HG03460 (cell line): ENCODE results near the gene APC.

ENCODE experiments used
- ATAC-seq: cut with Tn5 transposase; IDR thresholded peaks from one replicate; pipeline ENCODE4 v1.9.1; 2021; ENCODE audit not compliant: unreplicated experiment

APC gene

DNA sequence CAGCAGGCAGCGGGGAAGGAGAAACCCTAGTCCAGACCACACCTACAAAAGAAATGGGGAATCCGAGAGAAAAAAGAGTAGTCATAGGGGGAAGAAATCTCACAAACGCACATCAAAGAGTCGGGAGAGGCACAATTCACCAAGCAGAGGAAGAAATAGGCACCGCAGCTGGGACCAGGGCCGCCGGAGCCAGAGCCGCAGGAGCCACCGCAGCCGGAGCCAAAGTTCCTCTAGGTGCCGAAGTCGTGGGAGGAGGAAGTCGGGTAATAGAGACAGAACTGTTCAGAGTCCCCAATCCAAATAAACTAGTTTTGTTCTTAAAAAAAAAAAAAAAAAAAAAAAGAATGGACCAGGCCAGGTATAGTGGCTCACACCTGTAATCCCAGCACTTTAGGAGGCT lies 155.1 kb downstream of the APC start:
- no peak for ATAC-seq

DNA sequence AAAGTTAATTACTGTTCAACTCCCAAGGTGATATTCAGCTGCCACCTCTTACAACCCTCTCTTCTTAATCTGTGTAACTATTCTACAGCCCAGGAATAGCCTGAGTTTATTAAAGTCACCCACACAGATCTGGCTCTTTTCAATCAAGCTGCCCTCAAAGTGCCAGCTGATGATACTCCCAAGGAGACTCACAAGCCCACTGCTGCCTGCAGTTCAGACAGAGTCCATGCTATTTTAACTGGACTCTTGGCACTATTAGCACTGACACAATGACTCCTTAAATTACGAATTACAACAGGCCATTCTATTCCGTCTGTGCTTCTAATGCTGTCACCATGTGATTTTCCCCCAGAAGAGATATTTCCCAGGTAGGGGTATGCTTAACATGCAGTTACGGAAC lies 158.0 kb downstream of the APC start:
- ATAC-seq = no peak
